NCI-H345 treated with DMSO at 0.1 percent for 48 hours (cell line): ENCODE measurements around the gene STX16.

Source experiments
- DNase-seq: peaks from one replicate; lab custom pipeline; 2025; ENCODE audit not compliant: unreplicated experiment; lab: John Stamatoyannopoulos, UW

Gene STX16

DNA sequence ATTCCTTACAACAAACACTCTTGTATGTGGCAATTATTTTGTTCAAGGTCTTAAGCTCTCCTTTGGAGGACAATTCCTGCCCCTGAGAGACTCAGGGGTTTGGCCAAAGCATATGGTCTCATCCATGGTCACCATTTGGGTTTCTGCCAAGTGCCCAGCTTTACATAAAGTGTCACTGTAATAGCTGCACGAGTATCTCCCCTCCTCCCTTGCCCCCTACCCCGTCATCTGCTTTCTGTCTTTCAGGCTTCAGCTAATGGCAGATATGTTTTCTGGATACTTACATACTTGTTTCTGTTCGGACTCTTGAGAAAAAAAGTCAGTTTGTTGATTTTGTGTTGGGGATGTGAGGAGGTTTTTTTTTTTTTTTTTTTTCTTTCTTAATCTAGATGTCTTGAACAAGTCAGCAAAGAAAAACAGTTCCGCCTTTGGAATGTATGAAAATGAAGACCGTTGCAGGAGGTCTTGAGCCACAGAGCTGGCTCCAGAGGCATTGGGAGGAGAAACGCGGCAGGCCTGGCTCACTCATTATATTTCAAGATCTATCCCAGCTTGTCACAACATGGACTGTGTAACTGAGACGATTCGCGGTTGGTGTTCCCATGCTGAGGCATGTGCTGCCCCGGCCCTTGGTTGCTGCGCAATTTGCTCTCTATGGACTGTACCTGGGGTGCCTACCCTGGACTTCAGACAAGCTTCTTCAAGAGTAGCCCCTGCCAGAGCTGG lies 32.6 kb upstream of the STX16 start:
- no peak for DNase-seq

DNA sequence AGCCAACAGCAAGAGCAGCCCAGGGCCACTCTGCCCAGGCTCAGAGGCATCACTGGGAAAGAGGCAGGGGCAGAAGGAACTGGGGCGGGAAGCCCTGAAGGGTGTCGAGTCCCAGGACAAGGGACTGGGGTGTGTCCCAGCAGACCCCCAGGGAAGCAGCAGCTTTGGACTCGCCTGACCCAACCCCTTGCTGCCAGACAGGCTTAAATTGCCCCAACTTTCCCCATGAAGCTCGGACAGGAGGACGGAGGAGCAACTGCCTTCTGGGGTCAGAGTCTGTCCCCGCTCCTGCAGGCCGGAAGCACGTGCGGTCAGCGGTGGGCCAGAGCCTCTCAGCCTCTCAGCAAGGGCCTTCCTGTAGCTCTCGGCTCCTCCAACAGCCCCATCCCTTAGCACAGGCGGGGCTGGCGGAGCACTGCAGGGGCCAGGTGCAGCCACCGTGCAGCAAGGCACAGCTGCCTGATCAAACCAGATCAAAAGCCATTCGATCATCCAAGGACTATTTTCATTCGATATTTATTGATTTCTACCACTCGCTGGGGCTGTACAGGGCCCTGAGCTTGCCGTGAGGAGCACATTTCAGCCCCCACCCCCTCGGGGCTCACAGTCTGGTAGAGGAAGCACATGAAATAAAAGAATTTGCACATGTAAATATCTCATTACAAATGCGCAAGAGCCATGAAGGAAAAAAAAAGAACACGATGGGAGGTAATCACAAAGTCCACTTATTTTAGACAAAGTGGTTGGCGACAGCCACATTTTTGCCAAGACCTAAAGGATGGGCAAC lies 31.8 kb upstream of the STX16 start:
- no peak for DNase-seq

DNA sequence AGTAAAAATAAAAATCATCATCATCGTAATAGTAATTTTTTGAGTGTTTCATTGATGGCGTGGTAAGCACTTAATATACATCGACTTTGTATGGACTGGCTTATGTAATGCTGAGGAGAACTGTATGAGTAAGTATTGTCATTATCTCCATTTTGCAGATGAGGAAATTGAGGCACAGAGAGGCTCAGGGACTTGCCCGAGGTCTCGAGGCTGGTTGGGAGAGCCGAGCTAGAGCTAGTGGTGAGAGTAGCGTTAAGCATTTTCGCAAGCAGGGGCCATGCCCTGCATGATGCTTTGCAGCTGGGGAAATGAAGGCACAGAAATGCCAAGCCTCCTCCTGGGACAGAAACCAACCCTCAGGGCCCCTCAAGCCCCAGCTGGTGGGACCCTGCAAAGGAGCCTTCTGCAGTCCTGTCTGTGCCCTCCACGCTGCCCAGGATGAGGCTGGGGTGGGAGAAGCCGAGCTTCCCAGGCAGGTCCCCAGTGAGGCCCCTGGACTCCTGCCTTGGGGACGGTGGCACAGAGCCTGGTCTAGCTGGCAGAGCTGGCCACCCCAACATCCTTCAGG lies 31.1 kb upstream of the STX16 start:
- no peak for DNase-seq

DNA sequence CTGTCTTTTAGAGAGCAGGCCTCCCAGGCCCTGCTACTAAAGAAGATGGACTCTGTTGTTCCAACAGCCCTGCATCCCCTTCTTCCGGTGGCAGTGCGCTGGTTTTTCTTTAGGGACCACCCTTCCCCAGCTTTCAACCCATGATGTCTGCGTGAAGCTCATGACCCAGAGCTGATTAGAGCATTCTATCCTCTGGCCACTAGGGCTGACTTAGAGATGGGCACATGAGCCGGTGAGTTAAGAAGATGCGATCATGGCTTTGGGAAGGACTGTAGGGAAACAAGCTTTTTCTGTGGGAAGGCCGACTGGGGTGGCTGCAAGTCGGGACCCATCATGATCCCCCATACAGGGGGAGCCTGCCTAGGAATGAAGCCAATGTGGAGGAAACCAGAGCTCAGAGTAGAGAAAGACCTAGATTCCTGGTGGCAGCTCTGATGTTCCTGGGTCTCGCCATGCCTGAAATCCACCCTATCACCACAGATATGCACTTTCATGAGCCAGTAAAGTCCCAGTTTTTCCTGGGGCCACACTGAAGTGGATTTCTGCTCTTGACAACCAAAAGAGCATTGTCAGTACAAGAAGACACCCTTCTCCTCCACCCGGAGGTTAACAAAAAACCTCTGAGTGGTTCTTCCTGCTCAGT lies 29.1 kb upstream of the STX16 start:
- no peak for DNase-seq

DNA sequence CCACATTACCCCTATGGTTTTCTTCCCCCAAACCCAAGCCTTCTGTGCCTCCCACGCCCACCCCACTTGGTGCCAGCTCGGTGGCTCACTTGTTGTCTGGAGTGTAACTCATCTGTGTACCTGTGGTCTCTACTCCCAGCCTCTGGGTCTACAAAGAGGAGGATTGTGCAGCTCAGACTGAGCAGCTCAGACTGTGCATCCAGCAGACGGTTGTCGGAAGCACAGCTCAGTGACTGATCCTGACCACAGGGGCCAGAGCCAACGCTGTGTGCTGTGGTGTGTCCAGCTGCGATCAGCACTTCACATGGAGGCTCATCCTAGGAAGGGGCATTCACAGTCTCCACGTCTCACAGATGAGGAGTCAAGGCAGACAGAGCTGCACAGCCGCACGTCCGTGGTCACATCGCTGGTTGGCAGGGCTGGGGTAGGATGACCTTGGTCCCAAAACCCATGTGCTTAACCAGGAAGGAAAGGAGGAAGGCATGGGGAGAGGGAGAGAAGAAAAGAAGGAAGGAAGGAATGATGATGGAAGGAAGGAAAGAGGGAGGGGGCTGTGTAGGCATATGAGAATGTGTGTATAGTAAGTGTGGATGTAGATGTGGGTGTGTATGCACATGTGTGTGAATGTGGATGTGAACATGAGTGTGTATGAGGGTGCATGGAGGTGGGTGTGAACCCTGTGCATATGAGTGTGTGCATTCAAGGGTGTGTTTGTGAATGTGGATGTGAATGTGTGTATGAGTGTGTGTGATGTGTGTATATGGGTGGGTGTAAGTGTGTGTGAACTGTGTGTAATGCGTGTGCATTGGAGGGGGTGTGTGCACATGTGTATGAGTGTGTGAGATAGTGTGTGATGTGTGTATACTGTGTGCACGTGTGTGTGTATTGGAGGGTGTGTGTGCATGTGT lies 28.2 kb upstream of the STX16 start:
- no peak for DNase-seq

DNA sequence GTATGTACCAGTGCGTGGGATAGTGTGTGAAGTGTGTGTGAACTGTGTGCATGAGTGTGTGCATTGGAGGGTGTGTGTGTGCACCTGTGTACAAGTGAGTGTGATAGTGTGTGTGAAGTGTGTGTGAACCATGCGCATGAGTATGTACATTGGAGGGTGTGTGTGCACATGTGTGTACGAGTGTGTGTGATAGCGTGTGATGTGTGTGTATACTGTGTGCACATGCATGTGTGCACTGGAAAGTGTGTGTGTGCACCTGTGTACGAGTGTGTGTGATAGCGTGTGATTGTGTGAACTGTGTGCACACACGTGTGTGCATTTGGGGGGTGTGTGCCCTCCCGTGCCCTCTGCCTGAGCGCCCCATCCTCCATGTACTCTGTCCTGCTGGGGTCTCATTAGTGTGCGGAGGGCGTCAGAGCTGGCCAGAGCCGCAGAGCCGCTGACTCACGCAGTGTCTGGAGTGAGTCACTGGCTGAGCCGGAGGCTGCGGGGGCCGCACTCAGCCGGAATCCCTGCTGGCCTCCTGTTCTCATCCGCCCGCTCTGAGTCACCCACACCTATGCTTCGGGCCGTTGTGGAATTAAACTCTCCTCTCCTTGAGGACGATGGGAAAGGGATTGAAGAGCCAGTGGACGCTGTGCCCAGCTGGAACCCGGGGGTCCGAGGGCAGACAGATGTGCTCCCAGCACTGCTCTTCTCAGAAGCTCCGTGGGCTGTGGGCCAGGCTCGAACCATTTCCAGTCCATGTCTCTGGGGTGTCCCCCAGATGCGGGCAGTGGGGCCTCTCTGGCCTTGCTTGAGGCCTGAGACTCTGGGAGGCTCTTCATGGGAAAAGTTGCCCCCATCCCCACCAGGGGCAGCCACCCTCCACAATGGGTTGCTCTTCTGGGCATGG lies 27.3 kb upstream of the STX16 start:
- DNase-seq = no peak

DNA sequence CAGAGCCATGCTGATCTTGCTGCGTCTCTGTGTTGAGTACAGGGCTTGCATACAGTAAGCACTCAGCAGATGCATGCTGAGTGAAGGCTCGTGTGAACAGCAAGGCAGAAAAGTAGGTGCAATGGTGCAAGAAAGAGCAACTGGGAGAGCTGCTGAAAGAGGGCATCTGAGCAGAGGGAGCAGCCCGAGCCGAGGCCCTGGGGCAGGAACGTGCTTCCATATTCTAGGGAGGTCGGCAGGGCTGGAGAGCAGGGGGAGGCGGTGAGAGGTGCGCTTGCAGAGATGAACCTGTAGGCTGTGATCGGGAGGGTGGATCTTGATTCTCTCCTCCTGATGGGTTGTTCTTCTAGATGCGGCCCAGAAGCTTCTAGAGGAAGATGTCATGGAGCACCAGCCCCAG lies 26.4 kb upstream of the STX16 start:
- DNase-seq = no peak

DNA sequence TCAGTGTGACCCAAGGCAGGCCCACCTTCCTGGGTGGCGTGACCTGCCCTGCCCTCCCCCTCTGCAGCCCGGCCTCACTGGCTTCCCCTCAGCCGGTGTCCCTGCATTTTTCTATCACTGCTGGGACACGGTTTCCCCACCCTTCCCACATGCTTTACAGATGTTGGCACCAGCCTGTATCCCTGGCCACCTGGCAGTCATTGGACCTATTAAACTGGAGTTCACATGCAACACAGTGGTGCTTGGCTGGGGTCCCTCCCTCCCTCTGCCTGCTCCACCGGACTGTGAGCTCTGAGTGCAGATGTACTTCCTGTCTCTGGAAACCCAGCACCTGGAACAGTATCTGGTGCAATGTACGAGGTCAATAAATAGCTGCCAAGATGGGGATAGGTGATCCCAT lies 25.5 kb upstream of the STX16 start:
- no peak for DNase-seq

DNA sequence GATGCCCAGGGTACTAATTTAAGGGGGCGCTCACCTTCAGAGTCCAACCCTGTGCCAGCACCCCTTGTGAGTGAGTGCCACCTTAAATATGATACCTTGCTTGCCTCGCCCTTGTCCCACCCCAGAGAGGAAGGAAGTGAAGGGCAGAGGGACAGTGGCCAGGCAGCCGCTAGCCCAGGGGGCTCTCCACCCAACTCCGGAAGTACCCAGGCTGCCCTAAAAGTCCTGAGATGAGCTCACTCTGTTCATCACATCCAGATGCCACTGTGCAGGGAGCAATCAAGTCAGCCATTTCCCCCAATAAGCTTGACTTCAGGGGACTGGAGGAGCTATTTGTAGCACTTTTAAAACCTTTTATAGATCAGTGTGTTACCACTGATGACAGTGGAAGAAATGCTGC lies 25.0 kb upstream of the STX16 start:
- DNase-seq = no peak

DNA sequence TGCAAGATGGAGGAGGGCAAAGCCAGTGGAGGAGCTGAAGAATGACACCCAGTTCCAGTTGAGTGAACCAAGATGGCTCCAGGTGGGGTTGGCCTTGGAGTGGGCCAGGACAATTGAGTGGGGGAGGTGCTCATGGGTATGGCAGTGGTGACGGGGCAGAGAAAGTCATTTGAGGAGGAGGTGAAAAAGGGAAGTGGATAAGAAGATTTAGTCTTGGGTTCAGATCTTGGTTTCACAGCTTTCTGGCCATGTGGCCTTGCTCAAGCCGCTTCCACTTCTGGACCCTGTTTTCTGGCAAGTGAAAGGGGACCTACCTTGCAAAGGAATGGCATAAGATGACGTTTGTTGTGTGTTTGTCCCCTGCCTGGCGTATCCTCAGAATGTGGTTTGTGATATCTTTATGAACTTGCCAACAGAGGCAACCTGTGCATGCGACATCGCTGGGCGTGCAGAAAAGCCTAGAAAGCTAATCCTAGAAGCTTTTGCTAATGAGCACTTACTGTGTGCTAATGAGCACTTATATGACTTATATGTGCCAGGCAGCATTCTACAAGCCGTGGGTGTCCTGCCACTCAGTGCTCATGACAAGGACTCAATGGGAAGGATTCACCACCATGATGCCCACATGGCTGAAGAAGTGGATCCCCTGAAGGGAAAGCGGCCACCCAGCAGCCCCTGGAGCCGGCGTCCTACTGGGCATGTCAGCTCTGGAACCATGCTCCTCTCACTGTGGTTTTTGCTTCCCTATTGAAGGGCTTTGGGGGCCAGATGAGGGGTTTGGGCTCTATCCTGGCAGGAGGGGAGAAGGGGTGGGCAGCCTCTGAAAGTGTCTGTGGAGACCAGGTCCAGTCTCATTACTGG lies 23.6 kb upstream of the STX16 start:
- DNase-seq = no peak

DNA sequence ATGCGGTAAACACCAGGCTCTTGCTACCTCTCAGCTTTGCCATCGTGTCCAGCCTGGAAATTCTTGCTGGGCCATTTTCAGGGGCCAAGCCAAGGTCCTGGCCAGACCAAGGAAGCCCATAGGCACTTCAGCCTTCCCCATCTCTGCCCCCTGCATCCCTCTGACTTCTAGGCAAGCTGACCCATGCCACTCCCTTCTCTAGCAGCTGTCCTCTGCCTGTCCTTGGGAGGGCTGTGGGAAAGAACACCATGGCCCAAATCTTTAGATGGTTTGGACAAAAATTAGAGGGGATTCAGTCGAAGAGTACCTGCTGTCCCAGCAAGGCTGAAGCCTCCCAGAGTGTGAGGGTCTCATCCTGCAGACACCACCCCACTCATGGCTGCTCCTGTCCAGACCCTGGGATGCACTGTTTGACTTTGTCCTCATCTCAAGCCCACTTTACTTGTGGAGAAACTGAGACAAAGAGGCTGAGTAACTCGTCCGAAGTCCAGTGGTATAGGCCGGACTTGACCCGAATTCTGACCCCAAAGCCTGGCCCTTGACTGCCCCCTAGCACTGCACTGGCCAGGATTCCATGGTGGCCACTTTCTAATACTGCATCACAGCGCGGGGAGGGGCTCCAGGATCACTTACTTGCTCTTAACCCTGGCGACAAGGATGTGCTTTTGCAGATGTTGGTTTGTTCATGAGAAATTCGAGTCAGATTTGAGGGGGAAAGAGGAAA lies 22.4 kb upstream of the STX16 start:
- no peak for DNase-seq

DNA sequence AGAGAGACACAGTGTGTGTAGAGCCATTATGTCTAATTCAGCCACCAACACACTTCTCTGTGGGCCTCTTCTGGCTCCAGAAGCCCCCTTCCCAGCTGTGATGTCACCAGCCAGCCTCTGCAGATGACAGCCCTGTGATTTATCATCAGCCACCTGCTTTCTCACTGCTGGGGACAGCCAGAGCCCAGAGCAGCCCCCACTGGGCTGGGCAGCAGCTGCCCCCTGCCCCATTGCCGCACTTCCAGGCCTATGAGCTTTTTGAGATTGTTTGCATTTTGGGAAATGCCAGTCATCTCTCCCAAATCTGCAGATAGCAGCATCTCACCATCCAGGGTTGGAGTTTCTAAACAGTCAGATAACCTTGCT lies 21.9 kb upstream of the STX16 start:
- no peak for DNase-seq

DNA sequence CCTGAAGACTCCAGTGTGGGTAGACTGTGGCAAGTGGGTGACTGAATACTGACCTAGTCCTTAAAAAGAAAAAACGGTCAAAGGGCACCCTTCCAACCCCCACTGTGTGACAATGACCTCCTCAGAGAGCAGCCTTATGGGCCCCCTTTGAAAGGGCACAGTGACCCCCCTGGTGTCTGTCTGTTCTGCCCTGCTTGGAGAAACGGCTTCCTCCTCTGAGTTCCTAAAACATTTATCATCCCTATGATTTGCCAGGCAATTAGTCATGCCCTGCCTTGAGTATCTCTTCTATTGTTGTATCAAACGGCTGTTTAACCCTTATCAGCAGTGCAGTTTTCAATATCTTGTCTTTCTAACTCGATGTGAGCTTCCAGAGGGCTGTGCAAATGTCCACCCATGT lies 21.0 kb upstream of the STX16 start:
- DNase-seq = no peak

DNA sequence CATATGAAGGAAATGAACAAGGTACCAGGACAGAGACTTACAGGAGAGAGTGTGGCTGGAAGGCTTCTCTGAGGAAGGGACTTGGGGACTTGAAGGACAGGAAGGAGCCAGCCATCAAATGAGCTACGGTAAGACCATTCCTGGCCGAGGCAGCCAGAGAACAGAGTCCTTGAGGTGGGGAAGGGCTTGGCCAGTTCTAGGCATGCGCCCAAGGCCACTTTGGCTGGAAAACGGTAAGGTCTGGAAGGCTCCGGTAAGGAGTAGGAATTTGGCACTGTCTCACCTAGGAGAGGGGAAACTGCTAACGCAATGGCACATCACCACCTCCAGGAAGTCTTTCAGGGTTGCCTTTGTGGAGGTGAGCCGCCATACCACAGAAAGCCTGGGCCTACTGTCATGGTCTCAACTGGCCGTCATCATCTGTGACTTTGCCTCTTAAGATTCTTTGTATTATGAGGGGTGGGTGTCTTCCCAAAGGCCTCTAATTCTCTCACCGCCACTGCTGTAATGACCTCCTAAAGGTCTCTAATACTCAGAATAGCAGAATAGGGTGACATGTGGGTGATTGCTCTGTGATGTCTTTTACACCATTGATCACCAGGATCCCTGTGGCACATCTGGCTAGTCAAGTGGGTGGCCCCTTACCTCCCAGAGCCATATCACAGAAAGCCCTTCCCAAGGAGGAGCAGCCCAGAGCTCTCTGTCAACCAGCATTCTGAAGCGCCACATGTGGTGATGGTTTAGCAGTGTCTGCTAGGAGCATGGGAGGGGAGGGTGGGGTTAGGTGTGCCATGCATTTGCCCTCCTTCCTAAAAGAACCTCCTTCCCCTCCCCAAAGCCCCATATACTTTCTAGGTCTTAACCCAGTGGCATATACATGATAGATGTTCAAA lies 17.7 kb upstream of the STX16 start:
- DNase-seq = no peak

DNA sequence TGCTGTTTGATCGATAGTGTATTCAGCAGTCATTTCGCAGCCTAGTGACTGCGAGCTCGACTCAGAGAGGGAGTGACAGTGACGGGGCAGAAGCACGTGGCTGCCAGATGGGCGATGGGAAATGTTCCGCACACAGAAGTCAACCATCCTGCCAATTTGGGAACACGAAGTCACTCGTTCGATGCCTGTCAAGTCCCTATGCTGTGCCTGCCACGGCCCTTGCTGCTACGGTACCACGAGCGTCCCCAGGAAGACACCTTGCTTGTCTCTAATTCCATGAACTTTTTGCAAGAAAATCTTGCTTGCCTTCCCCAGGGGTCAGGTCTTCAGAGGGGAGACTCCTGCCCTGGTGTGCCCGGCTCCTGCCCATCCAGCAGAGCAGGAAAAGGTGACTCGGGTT lies 17.0 kb upstream of the STX16 start:
- DNase-seq = no peak

DNA sequence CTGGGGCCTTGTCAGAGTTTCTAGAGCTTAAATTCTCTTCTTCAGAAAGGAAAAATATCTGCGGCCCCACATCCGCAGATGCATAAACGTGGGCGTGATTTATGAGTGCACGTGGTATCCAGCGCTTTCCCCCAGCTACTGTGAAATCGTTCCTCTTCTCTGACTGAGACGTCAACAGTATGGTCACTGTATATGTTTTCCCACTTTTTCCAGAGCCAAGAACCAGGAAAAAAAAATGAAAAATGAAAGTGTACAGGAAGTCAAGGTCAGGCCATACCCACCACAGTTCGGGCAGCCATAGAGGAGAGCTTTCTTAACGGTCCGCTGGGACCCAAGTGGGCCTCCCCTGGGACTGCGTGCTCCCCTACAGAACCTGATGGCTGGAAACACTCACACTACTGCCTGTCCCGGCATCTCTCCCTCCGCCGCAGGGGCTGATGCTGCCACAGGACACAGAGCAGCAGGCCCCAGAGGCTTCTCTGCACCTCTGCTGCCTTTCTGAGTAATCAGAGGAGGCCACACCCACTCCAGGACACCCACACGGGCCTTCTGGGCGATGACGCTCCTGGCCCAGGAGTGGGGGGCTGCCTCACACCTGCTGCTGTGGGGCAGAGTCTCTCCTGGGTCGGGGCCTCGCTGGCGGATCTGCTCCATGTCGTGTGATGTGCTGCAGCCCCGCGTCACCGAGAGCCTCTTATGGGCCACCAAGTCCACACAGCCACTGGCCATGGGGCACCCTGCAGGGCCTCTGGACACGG lies 16.4 kb upstream of the STX16 start:
- no peak for DNase-seq

DNA sequence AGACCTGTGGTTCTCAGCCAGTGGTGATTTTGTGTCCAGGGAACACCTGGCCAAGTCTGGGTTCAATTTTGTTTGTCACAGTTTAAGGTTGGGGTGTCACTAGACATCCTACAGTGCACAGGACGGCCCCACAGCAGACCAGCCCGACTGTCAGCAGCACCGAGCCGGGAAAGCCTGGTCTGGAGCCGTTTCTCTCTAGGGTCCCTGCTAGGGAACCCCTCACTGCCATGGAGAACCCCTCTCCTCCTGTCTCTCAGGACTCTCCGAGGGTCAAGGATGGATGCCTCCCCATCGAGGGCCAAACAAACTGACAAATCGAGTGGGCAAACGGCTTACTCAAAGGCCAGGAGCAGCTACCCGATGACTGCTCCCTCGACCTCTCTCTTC lies 15.8 kb upstream of the STX16 start:
- no peak for DNase-seq
